K562 (cell line): ENCODE data around the gene GATAD2B. TPM values are rescaled to one million over a fixed set of nuclear protein-coding genes. Genes with fewer than 3 reads are reported as not detected.

Experiments used
- polyA plus RNA-seq, 8 experiments: library from polyadenylated mRNA; depleted of rRNA in 4 of 8; stranded (reverse) in 5 of 8; unstranded in 3 of 8; fragments of >200 nt; fragmentation: Nextera tagmentation in 2 of 8; fragmentation: Illumina TruSeq in 1 of 8; extraction: Ambion mirVana in 2 of 8; extraction: Trizol in 1 of 8; gene quantifications; 2 replicates each; pipeline versions ENCODE4 v1.2.1 to v1.2.3, GENCODE V29; 2011 to 2014; ENCODE audit warnings: inconsistent platforms in 1 of 8, missing spikeins in 1 of 8
- total RNA-seq, 7 experiments: library from RNA; depleted of rRNA in 6 of 7; stranded (reverse); fragments of >200 nt in 6 of 7; fragmentation: Illumina TruSeq in 2 of 7; extraction: Trizol in 2 of 7; gene quantifications; 2 replicates each; pipeline versions ENCODE4 v1.2.1 to v1.2.3, GENCODE V29; 2011 to 2021; ENCODE audit warnings: low replicate concordance in 1 of 7
- TF ChIP-seq, protein P1 (sequence below): fragments of 200-600 bp; sonication (generic); IDR thresholded peaks from one replicate; pipeline ENCODE4 v1.6.1; 2012; ENCODE audit warnings: mild to moderate bottlenecking, low read depth, low read length, inconsistent platforms

Gene GATAD2B
- total and polyA plus RNA-seq, 9 of the 15 experiments (the other 6 are each of a cell fraction or from before 2014, with no cell fraction given) = 1.5 to 40.2 (median 4.9) TPM

DNA sequence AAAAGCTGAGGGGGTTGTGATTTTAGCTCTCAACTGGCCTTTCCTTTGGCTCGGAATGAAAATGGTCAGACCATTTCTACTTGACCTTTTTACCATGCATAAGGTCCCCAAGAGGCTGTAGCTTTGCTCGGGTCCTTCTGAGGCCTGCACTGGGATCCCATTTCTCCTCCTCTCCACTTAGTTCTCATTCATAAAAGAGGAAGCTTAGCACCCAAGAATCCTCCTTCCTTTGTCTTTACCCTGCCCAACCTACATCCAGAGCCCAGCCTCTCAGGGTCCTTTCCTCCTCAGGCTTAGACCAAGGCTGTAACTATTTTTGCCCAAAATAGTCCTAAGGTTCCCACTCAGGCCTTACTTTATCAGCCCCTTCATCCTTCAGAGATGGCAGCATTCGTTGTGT, 153.6 kb downstream of the GATAD2B start (continued):
- TF ChIP-seq, protein P1, sequence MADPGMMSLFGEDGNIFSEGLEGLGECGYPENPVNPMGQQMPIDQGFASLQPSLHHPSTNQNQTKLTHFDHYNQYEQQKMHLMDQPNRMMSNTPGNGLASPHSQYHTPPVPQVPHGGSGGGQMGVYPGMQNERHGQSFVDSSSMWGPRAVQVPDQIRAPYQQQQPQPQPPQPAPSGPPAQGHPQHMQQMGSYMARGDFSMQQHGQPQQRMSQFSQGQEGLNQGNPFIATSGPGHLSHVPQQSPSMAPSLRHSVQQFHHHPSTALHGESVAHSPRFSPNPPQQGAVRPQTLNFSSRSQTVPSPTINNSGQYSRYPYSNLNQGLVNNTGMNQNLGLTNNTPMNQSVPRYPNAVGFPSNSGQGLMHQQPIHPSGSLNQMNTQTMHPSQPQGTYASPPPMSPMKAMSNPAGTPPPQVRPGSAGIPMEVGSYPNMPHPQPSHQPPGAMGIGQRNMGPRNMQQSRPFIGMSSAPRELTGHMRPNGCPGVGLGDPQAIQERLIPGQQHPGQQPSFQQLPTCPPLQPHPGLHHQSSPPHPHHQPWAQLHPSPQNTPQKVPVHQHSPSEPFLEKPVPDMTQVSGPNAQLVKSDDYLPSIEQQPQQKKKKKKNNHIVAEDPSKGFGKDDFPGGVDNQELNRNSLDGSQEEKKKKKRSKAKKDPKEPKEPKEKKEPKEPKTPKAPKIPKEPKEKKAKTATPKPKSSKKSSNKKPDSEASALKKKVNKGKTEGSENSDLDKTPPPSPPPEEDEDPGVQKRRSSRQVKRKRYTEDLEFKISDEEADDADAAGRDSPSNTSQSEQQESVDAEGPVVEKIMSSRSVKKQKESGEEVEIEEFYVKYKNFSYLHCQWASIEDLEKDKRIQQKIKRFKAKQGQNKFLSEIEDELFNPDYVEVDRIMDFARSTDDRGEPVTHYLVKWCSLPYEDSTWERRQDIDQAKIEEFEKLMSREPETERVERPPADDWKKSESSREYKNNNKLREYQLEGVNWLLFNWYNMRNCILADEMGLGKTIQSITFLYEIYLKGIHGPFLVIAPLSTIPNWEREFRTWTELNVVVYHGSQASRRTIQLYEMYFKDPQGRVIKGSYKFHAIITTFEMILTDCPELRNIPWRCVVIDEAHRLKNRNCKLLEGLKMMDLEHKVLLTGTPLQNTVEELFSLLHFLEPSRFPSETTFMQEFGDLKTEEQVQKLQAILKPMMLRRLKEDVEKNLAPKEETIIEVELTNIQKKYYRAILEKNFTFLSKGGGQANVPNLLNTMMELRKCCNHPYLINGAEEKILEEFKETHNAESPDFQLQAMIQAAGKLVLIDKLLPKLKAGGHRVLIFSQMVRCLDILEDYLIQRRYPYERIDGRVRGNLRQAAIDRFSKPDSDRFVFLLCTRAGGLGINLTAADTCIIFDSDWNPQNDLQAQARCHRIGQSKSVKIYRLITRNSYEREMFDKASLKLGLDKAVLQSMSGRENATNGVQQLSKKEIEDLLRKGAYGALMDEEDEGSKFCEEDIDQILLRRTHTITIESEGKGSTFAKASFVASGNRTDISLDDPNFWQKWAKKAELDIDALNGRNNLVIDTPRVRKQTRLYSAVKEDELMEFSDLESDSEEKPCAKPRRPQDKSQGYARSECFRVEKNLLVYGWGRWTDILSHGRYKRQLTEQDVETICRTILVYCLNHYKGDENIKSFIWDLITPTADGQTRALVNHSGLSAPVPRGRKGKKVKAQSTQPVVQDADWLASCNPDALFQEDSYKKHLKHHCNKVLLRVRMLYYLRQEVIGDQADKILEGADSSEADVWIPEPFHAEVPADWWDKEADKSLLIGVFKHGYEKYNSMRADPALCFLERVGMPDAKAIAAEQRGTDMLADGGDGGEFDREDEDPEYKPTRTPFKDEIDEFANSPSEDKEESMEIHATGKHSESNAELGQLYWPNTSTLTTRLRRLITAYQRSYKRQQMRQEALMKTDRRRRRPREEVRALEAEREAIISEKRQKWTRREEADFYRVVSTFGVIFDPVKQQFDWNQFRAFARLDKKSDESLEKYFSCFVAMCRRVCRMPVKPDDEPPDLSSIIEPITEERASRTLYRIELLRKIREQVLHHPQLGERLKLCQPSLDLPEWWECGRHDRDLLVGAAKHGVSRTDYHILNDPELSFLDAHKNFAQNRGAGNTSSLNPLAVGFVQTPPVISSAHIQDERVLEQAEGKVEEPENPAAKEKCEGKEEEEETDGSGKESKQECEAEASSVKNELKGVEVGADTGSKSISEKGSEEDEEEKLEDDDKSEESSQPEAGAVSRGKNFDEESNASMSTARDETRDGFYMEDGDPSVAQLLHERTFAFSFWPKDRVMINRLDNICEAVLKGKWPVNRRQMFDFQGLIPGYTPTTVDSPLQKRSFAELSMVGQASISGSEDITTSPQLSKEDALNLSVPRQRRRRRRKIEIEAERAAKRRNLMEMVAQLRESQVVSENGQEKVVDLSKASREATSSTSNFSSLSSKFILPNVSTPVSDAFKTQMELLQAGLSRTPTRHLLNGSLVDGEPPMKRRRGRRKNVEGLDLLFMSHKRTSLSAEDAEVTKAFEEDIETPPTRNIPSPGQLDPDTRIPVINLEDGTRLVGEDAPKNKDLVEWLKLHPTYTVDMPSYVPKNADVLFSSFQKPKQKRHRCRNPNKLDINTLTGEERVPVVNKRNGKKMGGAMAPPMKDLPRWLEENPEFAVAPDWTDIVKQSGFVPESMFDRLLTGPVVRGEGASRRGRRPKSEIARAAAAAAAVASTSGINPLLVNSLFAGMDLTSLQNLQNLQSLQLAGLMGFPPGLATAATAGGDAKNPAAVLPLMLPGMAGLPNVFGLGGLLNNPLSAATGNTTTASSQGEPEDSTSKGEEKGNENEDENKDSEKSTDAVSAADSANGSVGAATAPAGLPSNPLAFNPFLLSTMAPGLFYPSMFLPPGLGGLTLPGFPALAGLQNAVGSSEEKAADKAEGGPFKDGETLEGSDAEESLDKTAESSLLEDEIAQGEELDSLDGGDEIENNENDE = no peak
- TF ChIP-seq, all 486 proteins: peak for 0
